Thyroid gland (tissue), 4 donors: ENCODE data around the gene MYDGF. TPM values are rescaled to one million over a fixed set of nuclear protein-coding genes. Genes with fewer than 3 reads are reported as not detected.

Experiments
- DNase-seq, 2 donors: peaks; one replicate each; pipeline ENCODE4 v3.0.0-alpha.2; 2019
- H3K27ac ChIP-seq, 3 donors: fragments of 200-600 bp; sonication (generic); 1 replicate in 2 of 3; 2 replicates in 1 of 3; pipeline ENCODE4 v1.5.1; 2016 to 2019; ENCODE audit warnings: mild to moderate bottlenecking in 1 of 3, moderate library complexity in 1 of 3
- H3K27me3 ChIP-seq: fragments of 200-600 bp; sonication (generic); one replicate; pipeline ENCODE4 v1.5.1; 2019
- H3K36me3 ChIP-seq, 2 donors: fragments of 200-600 bp; sonication (generic); one replicate each; pipeline ENCODE4 v1.5.1; 2016 to 2019
- H3K4me1 ChIP-seq, 2 donors: fragments of 200-600 bp; sonication (generic); one replicate each; pipeline ENCODE4 v1.5.1; 2017 to 2019
- H3K4me3 ChIP-seq, 3 donors: fragments of 200-600 bp; sonication (generic); replicated peaks in 1 of 3; 1 replicate in 2 of 3; 2 replicates in 1 of 3; pipeline ENCODE4 v1.5.1; 2016; ENCODE audit warnings: mild to moderate bottlenecking in 1 of 3
- H3K9me3 ChIP-seq: fragments of 200-600 bp; sonication (generic); one replicate; pipeline ENCODE4 v1.5.1; 2017
- CTCF ChIP-seq, 6 experiments: fragments of 200-600 bp in 3 of 6; fragments of 450-650 bp in 3 of 6; sonication (generic) in 3 of 6; IDR thresholded peaks; one replicate each; pipeline ENCODE4 v1.5.1; 2016 to 2019; ENCODE audit warnings: antibody characterized with exemption in 6 of 6, mild to moderate bottlenecking in 2 of 6, inconsistent platforms in 1 of 6, moderate library complexity in 1 of 6
- POLR2A ChIP-seq, 2 donors: fragments of 450-650 bp; IDR thresholded peaks; one replicate each; pipeline ENCODE4 v1.6.1; 2017; ENCODE audit warnings: antibody characterized with exemption in 2 of 2, mild to moderate bottlenecking in 2 of 2, moderate library complexity in 1 of 2
- WGBS, 2 donors: methylation state at CpG; one replicate each; pipeline ENCODE4 v1.1.5; 2017; 5-methylcytosine and 5-hydroxymethylcytosine counted together
- intact Hi-C: fragments of 100-400 bp; cut with DNase I; formaldehyde crosslinking; loops from one replicate; pipeline ENCODE4 v1.15.1; 2023
- total RNA-seq, 4 donors: library from RNA; depleted of rRNA; stranded (reverse); fragments of >200 nt; gene quantifications; one replicate each; pipeline ENCODE4 v1.2.3, GENCODE V29; 2016

The MYDGF gene
- total RNA-seq, 4 donors from 2014 or later = 48.0 to 72.6 (median 65.2) TPM

GRCh38 chr19:4711211-4711610 lies 41.1 kb upstream of the MYDGF start:
- H3K9me3 ChIP-seq = no peaks in the 10 kb centered on the region

GRCh38 chr19:4710281-4710600 lies 40.1 kb upstream of the MYDGF start:
- H3K36me3 ChIP-seq = peaks cover 29 to 31% of the 10 kb centered on the region in 2 donors
- no peak overlapping the region for H3K27ac ChIP-seq
- no peak for TF ChIP-seq CTCF (IDR thresholded peaks at IDR 0.05)
- TF ChIP-seq POLR2A (IDR thresholded peaks at IDR 0.05) = no peak
- no peak overlapping the region for H3K4me3 ChIP-seq
- 100% methylated on average over 8 of the region's 16 CpGs; no CpG with 5 or more reads in 1 of the 2 donors for WGBS, 2 donors
- H3K27me3 ChIP-seq = no peaks in the 10 kb centered on the region
- intact Hi-C loops = no loop called here
- H3K4me1 ChIP-seq = no peaks in the 10 kb centered on the region
- DNase-seq = no peak
- H3K9me3 ChIP-seq = no peaks in the 10 kb centered on the region

More at GRCh38 chr19:4711211-4711610, 41.1 kb upstream of the MYDGF start:
- no peak for DNase-seq
- no peaks in the 10 kb centered on the region for H3K4me1 ChIP-seq
- TF ChIP-seq POLR2A (IDR thresholded peaks at IDR 0.05) = no peak
- no peak for TF ChIP-seq CTCF (IDR thresholded peaks at IDR 0.05)
- intact Hi-C loops = no loop called here
- no peak overlapping the region for H3K4me3 ChIP-seq
- 85 to 95% methylated on average over 5 to 7 of the region's 8 CpGs for WGBS, 2 donors
- no peak overlapping the region for H3K27ac ChIP-seq
- no peaks in the 10 kb centered on the region for H3K27me3 ChIP-seq
- peaks cover 32 to 38% of the 10 kb centered on the region in 2 donors for H3K36me3 ChIP-seq

GRCh38 chr19:4709440-4710280 lies 39.5 kb upstream of the MYDGF start:
- no peak for DNase-seq
- no peaks in the 10 kb centered on the region for H3K4me1 ChIP-seq
- TF ChIP-seq CTCF (IDR thresholded peaks at IDR 0.05) (no peak), POLR2A (IDR thresholded peaks at IDR 0.05) (no peak)

GRCh38 chr19:4707956-4708650 lies 38.0 kb upstream of the MYDGF start:
- H3K4me1 ChIP-seq = no peaks in the 10 kb centered on the region
- TF ChIP-seq CTCF (IDR thresholded peaks at IDR 0.05) (no peak), POLR2A (IDR thresholded peaks at IDR 0.05) (no peak)
- H3K9me3 ChIP-seq = no peaks in the 10 kb centered on the region
- 90 to 92% methylated on average over 10 of the region's 10 CpGs for WGBS, 2 donors
- intact Hi-C loops = no loop called here
- H3K27me3 ChIP-seq = no peaks in the 10 kb centered on the region
- peak in 1 of 2 donors; percentile 27 for DNase-seq
- peaks cover 26 to 35% of the 10 kb centered on the region in 2 donors for H3K36me3 ChIP-seq
- H3K27ac ChIP-seq = no peak overlapping the region
- H3K4me3 ChIP-seq = no peak overlapping the region

More at GRCh38 chr19:4709440-4710280, 39.5 kb upstream of the MYDGF start:
- WGBS, 2 donors = 87% methylated on average over 15 to 19 of the region's 20 CpGs
- Histone ChIP-seq H3K27me3 (no peaks in the 10 kb centered on the region), H3K27ac (no peak overlapping the region), H3K36me3 (peaks cover 27 to 30% of the 10 kb centered on the region in 2 donors), H3K4me3 (no peak overlapping the region), H3K9me3 (no peaks in the 10 kb centered on the region)
- intact Hi-C loops = no loop called here

GRCh38 chr19:4707322-4707721 lies 37.2 kb upstream of the MYDGF start:
- H3K4me1 ChIP-seq = no peaks in the 10 kb centered on the region
- H3K27me3 ChIP-seq = no peaks in the 10 kb centered on the region
- DNase-seq = no peak
- WGBS, 2 donors = 84 to 88% methylated on average over 12 of the region's 12 CpGs
- intact Hi-C loops = no loop called here
- H3K9me3 ChIP-seq = no peaks in the 10 kb centered on the region
- no peak for TF ChIP-seq POLR2A (IDR thresholded peaks at IDR 0.05)
- no peak for TF ChIP-seq CTCF (IDR thresholded peaks at IDR 0.05)
- peaks cover 24 to 33% of the 10 kb centered on the region in 2 donors for H3K36me3 ChIP-seq
- no peak overlapping the region for H3K27ac ChIP-seq
- no peak overlapping the region for H3K4me3 ChIP-seq
